ENCODE results near the gene OR2L13.
"Not testable (repeated sequence)": the region's sequence is repeated elsewhere in the genome, so short reads cannot be mapped to it uniquely, and the experiment has no call there.

The OR2L13 gene, protein sequence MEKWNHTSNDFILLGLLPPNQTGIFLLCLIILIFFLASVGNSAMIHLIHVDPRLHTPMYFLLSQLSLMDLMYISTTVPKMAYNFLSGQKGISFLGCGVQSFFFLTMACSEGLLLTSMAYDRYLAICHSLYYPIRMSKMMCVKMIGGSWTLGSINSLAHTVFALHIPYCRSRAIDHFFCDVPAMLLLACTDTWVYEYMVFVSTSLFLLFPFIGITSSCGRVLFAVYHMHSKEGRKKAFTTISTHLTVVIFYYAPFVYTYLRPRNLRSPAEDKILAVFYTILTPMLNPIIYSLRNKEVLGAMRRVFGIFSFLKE

DNA sequence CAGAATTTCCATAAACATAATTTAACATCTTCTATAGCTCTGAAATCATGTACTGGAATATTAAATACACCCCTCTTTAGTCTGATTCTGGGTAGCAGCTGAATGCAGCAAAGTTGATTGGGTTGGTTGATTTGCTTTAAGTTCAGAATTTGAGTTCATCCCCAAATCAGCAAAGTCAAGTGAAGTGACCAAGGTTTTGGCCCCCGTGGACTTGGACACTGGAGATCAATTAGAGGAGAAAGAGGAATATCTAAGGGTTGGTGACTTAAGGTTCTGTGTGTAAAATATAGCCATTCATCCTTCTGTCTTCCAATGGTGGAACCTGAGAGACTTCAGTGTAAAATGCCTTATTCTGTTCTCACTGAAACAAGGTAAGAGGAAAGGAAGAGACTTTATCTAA is at the start of gene OR2L13:
Gene OR2L13, plus strand, starts transcription at position 301 of the 400 bp plus-strand sequence. CDS start 4,192 bp downstream, outside the sequence.
- DNase-seq (ENCODE audit: low read depth in 2 of 2): no peak

DNA sequence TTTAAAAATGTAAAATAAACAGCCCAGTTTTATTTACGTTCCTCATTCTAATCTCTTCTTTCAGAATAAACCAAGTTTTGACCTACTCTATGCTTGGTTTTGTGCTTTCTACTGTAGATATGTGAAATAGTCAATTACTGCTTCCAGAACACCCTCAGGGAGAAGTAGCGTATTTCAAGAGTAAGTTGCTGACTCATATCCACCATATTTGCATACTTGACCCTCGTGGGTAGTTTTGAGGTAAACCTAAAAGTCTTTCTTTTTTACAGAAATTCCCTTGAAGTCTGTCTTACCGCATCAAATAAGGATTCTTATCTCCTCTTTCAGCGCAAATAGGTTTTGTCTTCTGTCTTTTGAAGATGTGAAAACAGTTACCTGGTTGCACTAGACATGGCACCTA is 49.8 kb upstream of the OR2L13 start:
- DNase-seq (ENCODE audit: low read depth in 2 of 2): no peak

DNA sequence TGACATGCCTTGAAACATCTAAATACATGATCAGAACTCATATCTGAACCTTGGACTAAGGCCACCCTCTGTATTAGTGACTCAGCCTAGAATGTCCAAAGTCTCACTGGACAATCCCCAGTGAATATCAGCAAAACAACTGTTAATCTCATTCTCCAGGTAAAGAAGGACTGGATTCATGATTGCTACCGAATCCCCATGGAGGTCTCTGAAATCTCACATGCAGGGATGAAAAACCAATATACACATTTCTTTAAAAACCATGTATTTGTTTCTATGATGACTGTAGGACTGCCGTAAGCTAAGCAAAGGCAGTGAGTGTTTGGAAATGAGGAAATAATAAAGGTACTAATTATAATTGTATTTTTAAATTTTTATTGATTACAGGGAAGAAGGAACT is 48.4 kb upstream of the OR2L13 start, which contains the start of gene OR2L3:
Gene OR2L3, plus strand, starts transcription at position 301 of the 400 bp plus-strand sequence. CDS start 13,846 bp downstream, outside the sequence.
- no peak for DNase-seq (ENCODE audit: low read depth in 2 of 2)

DNA sequence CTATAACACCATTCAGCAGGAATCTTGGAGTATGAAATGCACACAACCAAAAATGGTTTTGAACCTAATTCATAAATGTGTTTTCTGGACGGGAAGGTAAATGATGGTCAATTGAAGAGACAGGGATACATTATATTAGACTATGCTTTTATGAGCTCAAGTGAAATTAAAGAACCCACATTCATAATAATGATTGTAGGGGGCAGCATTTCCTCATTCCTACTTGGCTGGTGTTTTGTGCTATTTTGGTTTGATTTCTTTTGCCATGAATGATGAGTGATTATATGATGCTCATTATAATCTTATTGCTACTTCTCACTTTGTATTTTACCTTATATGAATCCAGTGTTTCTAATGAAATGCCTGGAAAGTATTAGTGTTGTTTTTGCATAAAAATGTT is 48.0 kb upstream of the OR2L13 start:
- DNase-seq (ENCODE audit: low read depth in 2 of 2): no peak

DNA sequence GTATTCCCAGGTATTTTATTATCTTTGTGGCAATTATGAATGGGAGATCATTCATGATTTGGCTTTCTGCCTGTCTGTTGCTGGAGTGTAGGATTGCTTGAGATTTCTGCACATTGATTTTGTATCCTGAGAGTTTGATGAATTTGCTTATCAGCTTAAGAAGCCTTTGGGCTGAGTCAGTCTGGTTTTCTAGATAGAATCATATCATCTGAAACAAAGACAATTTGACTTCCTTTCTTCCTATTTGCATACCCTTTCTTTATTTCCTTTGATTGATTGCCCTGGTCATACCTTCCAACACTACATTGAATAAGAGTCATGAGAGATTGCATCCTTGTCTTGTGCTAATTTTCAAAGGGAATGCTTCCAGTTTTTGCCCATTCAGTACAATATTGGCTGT is 40.3 kb upstream of the OR2L13 start:
- no peak for DNase-seq (ENCODE audit: low read depth in 2 of 2)

DNA sequence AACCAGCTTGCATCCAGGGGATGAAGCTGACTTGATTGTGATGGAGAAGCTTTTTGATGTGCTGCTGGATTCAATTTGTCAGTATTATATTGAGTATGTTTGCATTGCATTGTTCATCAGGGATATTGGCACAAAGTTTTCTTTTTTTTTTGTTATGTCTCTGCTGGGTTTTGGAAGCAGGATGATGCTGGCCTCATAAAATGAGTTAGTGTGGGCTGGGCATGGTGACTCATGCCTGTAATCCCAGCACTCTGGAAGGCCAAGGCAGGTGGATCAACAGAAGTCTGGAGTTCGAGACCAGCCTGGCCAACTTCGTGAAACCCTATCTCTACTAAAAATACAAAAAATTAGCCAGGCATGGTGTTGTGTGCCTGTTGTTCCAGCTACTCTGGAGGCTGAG is 39.7 kb upstream of the OR2L13 start:
- DNase-seq (ENCODE audit: low read depth in 2 of 2): no peak

DNA sequence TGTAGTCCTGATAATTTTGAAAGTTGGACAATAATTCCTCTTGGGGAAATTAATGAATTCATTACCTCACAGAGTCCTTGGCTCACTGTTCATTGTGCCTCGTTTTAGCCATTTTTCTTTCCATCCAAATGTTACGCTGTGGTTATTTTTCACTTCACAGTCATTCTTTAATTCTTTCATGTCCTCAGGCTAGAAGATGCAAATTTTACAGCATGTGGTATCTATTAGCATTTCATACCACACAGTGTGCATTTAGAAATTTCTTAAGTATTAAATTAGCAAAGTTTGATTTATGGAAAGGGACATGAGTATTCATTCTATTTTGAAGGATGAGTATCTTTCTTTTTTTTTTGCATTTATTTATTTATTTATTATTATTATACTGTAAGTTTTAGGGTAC is 29.9 kb upstream of the OR2L13 start:
- no peak for DNase-seq (ENCODE audit: low read depth in 2 of 2)

DNA sequence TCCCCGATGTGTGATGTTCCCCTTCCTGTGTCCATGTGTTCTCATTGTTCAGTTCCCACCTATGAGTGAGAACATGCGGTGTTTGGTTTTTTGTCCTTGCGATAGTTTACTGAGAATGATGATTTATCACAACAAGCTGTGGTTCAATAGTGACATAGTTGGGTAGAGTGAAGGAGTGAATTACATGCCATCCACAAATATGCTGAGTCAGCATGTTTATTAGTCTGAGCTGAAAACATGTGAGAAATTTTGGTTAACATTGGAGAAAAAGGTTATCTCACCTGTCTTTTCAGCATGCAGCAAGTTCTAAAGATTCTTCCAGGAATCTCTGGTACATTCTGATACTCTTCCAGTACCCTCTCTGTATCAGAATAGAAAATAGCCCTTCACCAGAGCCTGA is 29.4 kb upstream of the OR2L13 start:
- DNase-seq (ENCODE audit: low read depth in 2 of 2): no peak

DNA sequence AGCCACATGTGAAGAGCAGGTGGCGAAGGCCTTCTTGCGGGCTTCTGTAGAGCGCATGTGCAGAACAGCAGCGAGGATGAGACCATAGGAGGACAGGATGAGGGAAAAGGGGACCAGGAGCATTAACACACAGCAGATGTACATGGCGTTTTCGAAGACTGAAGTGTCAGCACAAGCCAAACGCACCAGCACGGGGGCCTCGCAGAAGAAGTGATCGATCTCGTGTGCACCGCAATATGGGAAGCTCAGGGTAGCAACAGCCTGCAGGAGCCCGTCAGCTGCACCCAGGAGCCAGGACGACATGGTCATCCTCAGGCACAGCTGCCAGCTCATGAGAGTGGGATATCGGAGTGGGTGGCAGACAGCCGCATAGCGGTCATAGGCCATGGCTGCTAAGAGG is 11.1 kb upstream of the OR2L13 start:
- not testable (repeated sequence) for DNase-seq (ENCODE audit: low read depth in 2 of 2)

DNA sequence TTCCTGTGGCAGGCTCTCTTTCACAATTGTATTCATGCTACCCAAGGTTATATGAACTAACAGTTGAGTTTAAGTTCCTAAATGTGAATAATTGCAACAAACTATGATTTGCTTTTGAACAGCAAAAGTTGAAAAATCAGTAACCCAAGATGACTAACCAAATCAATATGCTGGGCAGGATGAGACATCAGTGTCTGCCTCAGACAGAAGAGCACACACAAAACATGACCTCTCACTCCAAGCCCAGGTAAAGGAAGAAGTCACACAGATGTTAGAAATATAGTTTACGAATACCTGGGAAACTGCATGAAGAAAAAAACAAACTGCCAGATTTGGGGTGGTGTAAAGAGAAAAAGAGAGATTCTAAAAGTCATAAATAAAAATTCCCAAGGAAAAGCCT is 3.5 kb downstream of the OR2L13 start:
- no peak for DNase-seq (ENCODE audit: low read depth in 2 of 2)

DNA sequence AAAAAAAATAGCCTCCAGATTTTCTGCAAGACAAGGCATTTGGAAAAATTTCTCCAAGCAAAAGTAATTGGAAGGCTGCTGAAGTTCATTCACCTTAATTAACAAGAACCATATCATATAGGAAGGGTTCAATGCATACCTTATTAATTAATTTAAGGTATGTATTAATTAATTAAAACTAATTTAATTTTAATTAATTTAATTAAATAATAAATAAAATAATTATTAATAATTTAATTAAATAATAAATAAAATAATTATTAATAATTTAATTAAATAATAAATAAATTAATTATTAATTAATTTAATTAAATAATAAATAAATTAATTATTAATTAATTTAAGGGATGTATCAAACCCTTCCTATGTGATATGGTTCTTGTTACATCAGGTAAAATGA is 7.9 kb downstream of the OR2L13 start:
- DNase-seq (ENCODE audit: low read depth in 2 of 2): no peak

DNA sequence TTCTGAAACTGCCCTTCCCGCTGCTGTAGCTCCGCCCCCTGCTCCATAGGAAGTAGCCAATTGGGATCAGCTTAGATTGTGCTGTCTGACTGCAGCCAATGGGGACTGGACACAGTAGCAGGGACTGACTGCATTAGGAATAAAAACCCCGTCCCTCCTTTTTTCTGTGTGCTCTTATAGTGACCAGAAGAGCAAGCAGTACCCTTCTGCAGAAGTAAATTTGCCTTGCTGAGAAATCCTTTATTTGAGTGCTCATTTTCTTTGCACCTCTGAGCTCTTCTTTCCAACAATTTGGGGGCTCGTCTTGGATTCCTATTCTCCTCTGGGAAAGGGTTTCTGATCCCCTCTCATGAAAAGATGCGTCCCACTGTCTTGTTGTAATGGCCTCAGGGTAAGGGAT is 16.2 kb downstream of the OR2L13 start:
- DNase-seq (ENCODE audit: low read depth in 2 of 2): no peak

DNA sequence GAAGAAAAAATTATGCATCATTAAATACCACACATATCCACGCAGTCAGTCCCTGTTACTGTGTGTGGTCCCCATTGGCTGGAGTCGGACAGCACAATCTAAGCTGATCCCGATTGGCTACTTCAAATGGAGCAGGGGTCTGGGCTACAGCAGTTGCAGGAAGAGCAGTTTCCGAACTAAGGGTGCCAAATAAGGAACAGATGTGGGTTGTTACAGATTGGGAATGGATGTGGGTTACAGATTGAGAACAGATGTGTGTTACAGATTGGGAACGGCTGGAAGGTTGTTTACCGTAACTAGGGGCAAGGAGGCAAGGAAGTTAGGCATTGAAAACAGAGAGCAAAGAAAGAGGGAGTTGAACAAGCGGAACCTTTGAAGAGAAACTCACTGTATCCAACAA is 19.9 kb downstream of the OR2L13 start:
- DNase-seq (ENCODE audit: low read depth in 2 of 2): no peak

DNA sequence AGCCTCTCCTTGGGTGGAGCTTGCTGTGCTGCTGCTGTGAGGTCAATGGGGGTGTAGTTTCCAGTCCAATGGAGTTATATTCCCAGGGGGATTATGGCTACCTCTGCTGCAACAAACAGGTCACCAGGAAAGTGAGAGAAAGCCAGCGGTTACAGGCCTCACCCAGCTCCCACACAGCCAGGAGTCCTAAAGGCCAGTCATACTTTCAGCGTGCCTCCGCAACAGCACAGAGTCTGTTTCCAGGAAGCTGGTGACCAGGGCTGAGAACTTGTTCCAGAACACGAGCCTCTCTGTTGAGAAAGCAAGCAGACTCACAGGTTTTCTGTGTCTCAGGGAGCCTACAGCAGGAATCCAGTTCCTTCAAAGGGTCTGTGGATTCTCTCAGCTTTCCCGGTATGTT is 32.7 kb downstream of the OR2L13 start:
- DNase-seq (ENCODE audit: low read depth in 2 of 2): no peak

DNA sequence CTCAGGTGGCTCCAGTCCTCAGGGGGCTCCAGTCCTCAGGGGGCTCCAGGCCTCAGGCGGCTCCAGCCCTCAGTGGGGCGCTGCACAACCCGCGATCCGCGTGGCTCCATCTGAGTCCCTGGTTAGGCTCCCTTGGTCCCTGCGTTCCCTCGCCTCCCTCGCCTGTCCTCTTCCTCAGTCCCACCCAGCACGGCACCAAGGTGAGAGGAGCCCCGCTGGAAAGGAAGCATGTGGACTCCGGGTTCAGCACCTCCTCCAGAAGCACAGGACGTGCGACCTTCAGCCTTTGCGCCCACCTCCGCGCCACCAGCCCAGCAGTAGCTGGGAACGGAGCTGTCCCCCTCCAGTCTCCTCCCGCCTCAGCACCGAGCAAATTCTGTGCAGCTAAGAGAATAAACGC is 41.8 kb downstream of the OR2L13 start:
- no peak for DNase-seq (ENCODE audit: low read depth in 2 of 2)

DNA sequence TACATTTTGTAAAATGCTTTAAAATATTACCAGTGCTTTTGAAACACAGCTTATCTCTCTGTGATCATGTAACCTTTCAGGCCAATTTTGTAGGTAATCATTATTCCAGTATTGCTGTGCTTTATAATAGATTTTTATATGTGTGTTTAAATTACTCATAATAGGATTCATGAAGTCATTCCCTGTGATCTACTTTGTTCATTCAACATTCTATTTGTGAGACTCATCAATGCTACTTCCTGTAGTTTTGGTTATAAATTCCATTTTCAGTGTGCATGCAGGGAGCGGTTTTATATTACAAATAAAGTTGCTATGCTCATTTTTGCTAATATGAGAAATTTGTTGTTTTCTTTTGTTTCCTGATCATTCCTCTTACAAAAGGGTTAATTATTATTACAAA is 45.9 kb downstream of the OR2L13 start:
- DNase-seq (ENCODE audit: low read depth in 2 of 2): no peak

DNA sequence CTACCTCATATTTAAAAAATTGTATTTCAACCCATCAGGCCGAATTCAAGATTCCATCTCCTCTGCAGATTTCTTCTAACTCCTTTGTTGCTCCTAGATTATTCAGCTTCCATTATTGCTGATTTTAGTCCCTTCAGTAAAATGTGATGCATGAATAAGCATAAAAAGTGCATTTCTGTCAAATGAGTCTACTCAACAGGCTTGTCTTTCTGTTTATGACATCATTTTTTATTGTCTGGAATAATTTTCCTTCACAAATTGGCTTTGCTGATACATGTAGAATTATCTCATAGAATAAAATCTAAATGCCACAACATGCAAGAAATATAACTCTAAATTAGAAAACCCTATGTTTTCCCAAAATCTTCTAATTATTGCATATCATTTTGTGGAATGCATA is 48.3 kb downstream of the OR2L13 start:
- DNase-seq (ENCODE audit: low read depth in 2 of 2): no peak

DNA sequence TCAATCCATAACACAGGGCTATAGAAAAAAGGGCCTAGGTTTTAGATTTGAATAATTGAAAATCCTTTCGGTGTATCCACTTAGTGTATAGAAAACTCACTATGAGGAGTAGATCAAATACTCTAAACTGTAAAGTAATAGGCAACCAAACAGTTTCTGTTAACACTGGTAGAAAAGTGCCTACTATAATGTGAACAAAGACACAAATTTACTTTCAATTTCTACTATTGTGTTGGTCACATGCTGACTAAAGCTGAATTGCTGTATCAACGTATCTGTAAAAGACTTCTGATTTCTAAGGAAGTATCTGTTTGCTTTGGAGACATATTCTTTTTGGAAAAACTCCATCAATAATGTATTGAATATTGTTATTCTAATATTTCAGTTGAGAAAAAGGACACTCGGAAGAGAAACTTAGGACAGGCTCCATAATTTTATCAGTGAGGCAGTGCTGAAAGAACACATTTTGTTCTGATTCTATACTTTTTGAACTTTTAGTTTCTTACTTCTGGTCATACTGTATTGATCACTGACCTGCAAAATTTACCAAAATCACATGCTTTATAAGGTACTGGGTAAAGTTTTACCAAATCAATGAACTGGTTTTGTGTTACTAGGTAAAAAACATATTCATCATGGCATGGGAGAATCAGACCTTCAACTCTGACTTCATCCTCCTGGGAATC is 49.7 kb downstream of the OR2L13 start, which contains the start of gene OR2M5:
Gene OR2M5, plus strand, starts transcription at position 636 of the 686 bp plus-strand sequence. Its CDS starts 0 bp downstream, at position 636.
- no peak for DNase-seq (ENCODE audit: low read depth in 2 of 2)
